Measurements from ENCODE around the gene TELO2.

TELO2 gene

GRCh38 chr16:1537138-1537577, 44.0 kb downstream of the TELO2 start:
- no peak for DNase-seq

- DNase-seq = no peak
Measured at GRCh38 chr16:1537763-1538289, 44.7 kb downstream of the TELO2 start.

DNA sequence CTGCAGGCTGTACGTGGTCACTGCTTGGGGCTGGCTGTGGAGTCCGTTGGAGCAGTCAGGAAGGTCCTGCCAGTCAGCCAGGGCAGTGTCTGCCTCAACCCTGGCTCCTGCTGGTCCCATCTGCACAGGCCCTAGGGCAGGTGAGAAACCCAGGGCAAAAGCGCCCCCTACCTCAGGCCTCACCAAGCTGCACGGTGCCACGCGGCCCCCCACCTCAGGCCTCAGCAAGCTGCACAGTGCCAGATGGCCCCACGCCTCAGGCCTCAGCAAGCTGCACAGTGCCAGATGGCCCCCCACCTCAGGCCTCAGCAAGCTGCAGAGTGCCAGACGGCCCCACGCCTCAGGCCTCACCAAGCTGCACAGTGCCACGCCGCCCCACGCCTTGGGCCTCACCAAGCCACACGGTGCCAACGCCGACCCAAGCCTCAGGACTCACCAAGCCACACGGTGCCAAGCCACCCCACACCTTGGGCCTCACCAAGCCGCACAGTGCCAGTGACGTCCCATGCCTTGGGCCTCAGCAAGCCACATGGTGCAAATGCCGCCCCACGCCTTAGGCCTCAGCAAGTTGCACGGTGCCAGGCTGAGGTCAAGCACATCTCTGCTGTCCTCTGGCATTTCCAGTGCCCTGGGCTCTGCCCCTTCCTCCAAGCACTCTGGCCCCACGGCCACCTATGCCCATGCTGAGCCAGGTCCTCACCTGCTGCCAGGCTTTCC, 45.8 kb downstream of the TELO2 start:
- no peak for DNase-seq

DNA sequence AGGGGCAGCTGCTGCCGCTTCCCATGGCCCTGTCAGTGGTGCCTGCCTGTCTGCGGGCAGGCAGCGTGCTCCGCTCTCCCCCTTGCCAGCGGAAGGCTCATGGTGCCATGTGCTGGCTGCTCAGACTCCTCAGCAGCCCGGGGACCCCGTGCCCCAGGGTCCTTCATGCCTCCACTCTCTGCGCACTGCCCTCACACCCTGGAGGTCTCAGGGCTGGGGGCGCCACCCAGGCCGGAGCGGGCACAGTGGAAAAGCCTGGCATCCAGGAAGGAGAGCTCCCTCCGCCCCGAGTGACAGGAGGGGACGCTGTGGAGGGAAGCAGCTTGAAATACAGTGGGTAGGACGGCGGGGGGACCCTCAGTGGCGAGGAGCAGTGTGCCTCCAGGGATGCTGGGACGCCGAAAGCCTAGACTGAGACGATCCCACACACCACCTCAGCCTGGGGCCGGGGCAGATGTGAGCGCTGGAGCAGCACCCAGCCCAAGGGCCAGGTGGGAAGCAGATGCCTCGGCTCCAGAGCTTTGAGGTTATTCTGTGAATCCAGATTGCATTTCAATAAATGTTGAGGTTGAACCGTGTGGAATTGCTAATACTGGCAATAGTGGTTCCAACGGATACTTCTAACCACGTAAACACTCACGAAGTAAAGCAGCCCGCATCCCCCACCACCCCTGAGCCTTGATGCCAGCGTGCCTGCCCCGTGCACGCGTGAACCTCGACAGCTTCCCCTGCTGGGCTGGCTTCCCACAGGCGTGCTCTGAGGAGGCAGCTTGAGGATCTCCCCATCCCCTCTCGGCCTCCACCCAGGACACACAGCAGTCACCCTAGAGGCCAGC, 46.8 kb downstream of the TELO2 start:
- no peak for DNase-seq

GRCh38 chr16:1540556-1540855, 47.3 kb downstream of the TELO2 start:
- DNase-seq = no peak

DNA sequence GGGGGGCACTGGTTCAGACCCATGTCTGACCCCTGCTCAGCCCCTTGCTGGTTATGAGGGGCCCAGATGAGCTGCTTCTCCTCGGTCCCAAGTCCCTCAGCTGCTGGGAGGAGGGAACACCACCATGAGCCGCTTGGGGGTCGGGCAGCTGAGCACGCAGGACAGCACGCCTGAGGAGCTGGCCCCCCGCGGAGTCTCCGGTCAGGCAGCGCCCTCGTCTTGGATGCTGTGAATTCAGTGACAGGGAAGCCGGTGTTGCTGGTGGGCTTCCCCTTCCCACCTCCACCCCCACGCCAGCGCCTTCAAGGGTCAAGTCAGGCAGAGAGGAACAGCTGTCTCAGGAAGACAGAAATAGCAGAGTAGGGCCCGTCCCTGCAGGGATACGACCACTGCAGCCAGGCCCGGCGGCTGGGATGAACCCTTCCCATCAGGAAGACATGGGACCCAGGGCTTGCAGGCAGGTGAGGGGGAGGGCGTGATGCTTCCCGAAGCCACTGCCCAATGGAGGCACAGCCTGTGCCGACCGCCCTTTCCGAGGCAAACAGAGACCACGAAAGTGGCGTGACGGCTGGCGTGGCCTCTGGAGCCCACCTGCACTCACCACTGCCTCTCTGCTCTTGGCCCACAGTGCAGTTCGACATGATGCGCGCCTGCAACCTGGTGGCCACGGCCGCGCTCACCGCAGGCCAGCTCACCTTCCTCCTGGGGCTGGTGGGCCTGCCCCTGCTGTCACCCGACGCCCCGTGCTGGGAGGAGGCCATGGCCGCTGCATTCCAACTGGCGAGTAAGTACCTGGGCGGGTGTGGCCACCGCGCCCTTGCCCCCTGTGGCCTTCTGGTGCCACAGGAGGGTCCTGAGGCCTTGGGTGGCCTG, 48.4 kb downstream of the TELO2 start:
- DNase-seq = no peak

GRCh38 chr16:1542166-1542500, 49.0 kb downstream of the TELO2 start:
- no peak for DNase-seq

DNA sequence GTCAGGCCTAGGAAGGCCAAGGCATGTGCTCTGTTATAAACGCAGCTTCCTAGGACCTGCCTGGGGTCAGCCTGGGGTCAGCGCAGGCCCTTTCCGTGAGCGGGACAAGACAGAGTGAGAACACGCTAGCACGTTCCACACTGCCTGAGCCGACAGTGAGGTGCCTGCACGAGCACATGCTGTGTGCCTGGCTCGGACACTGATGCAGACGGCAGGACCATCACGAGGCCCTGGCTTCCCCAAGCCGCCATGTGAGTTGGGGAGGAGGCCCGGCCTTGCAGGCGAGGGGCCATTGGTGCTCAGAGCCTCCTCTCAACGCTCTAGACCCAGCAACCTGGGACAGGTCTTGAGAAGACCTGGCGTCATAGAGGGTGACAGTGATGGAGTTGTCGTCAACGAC, 49.4 kb downstream of the TELO2 start:
- DNase-seq = no peak

DNA sequence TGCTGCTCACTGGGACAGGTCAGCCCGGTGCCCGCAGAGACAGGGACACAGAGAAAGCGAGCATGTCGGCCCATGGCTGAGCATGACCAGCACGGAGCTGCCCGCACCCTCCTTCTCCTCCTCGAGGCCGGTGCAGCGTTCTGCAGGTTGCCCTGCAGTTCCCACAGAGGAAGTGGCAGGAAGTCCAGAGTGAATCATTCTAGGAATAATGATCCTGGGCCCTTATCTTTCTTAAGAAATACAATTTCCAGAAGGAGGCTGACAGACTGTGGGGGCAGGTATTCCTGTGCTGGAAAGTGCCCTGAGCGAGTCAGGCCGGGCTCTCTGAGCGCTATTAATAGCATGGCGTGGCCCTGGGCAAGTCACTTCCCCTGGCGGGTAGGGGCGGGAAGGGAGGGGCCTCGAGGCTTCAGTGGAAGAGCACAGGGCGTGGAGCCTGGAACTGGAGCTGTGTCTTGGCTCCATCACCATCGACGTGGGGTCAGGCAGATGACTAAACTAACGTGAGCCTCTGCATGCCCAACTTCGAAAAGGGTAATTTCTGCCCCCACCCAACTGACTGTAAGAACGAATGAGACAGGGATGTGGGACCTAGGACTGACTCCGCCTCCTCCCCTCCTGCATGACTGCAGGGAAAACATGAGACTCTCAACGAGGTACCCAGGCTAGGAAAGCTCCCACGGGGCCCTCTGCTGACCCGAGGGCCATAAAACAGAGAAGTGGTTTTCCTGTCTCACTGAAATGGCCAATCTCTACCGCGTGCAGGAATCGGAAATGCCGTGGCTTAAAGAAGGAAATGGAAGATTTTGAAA, 50.1 kb downstream of the TELO2 start:
- peak; percentile 37 for DNase-seq

DNA sequence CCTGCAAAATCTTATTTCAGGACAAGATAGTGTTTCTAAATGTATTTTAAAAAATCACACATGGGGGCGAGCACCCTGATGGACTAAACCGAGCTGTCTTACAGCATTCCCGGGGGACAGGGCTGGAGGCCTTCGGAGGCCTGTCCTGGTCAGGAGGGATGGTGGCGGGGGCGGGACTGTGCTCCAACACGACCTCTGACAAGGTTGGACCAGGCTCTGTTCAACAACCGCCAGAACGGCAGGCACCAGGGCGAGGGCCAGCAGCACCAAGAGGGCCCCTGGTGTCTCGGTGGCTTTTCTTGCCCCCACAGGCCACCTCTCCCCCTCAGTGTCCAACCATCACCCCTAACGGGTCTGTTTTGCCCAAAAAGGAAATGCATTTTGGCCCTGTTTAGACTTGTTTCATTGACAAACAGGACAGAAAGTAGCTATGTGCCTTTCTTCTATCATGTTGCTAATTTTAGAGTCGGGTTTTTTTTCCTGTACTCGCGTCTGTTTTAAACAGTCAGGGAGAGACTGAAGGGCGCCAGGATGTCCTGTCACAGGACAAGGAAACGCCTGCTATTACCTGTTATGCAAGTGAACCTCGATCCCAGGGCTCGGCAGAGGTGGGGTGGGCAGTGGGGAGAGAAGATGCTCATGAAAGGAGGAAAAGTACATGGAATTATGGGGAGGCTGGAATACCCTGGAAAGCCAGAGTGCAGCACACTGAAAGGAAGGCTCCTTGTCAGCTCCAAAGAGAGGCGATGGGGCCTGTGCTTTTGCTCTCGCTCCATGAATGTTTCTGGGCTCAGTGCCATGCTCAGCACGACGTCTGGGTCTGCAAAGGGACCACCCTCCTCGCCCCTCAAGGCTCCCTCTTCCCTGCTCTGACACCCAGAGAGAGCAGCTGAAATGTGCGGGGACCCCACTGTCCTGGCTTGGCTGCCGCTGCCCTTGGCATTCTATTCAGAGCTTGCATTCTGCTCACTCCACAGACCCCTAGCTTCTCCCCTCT, 52.2 kb downstream of the TELO2 start:
- DNase-seq = no peak

GRCh38 chr16:1546430-1546829, 53.3 kb downstream of the TELO2 start:
- DNase-seq = no peak

- no peak for DNase-seq
Measured at GRCh38 chr16:1548233-1548632, 55.1 kb downstream of the TELO2 start.

- no peak for DNase-seq
Measured at GRCh38 chr16:1548727-1549126, 55.6 kb downstream of the TELO2 start.

DNA sequence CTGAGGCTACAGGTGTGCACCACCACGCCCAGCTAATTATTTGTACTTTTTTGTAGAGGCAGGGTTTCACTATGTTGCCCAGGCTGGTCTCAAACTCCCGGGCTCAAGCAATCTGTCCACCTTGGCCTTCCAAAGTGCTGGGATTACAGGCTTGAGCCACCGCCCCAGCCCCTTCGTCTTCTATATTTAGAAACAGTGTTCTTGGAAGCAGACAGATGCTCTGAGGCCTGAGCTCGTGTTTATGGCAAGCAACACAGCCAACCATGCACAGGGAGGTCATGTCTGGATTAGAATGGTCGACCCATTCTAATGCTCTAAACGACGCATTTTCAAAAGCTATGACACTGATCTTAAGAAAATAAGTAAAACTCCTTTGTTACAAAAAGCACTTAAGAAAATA, 56.9 kb downstream of the TELO2 start:
- no peak for DNase-seq

- no peak for DNase-seq
Measured at GRCh38 chr16:1550696-1551095, 57.5 kb downstream of the TELO2 start.

DNA sequence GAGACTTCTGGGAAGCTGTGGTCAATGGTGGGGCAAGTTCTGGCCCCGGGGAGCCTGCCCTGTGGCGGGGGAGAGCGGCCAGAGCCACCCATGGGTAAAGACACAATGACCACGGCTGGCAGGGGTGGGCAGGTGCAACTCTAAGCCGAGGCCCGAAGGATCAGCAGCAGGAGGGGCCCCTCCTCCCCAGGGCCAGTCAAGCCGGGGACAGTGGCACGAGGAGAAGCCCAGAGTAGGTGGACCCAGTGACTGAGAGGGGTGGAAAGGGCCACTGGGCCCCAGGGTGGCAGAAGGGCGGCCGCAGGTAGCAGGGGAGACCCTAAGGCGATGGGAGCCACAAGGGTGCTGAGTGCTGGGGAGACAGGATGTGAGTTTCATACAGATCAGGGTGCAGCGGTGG, 58.0 kb downstream of the TELO2 start:
- DNase-seq = no peak

- DNase-seq = no peak
Measured at GRCh38 chr16:1552129-1552528, 59.0 kb downstream of the TELO2 start.

DNA sequence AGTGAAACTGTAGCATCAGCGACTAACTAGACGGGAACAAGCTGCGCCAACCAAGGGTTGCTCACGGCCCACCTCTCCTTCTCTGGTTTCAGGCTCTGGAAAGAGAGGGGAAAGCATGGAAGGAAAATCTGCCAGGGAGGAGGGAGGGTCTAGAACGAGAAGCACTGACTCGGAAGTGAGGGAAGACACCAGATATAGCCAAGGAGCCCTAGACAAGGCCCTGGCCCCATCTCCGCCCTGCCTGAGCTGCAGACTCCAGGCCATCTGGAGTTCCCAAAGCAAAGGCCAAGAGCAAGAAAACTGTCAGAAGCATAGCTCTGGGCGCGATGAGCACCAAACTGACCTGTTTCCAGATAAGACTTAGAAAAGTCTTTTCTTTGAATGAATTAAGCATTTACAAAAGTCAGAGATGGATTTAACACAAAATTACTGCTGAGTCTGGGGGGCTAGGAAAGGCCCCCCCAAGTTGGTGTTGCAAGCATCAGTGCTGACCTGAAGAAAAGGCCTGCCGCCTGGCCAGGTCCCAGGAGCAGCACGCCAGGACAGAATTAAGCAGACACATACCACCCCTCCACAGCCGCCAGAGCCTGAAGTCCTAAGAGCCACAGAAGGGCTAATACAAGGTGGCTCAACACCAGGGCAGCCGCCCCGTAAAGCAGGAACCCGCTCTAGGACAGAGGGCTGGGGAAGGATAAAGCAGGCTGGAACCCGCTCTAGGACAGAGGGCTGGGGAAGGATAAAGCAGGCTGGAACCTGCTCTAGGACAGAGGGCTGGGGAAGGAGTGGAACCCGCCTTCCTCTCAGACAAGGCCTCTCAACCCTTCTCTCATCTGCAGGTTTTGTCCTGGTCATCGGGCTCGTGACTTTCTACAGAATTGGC, 61.0 kb downstream of the TELO2 start:
- DNase-seq = no peak

DNA sequence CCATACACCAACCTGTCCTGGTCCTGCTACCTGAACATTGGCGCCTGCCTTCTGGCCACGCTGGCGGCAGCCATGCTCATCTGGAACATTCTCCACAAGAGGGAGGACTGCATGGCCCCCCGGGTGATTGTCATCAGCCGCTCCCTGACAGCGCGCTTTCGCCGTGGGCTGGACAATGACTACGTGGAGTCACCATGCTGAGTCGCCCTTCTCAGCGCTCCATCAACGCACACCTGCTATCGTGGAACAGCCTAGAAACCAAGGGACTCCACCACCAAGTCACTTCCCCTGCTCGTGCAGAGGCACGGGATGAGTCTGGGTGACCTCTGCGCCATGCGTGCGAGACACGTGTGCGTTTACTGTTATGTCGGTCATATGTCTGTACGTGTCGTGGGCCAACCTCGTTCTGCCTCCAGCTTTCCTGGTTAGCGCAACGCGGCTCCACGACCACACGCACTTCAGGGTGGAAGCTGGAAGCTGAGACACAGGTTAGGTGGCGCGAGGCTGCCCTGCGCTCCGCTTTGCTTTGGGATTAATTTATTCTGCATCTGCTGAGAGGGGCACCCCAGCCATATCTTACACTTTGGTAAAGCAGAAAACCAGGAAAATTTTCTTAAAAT, 61.8 kb downstream of the TELO2 start:
- no peak for DNase-seq

Measured in fibroblast of skin of scalp (primary cell).